Neural cell (in vitro differentiated cells): ENCODE measurements around the gene HLA-E. TPM values are rescaled to one million over a fixed set of nuclear protein-coding genes. Genes with fewer than 3 reads are reported as not detected.

Experiments used
- H2AFZ ChIP-seq: fragments of 200-600, 300-800 bp; sonication (generic), shearing (Covaris generic); 2 replicates; pipeline ENCODE4 v1.6.0; 2014; ENCODE audit warnings: low read depth, mild to moderate bottlenecking, antibody characterized with exemption, low read length, moderate library complexity
- H3F3A ChIP-seq: fragments of 200-600 bp; shearing (Covaris generic); 2 replicates; pipeline ENCODE4 v1.6.1; 2016; ENCODE audit warnings: mild to moderate bottlenecking, moderate library complexity, mixed read lengths, antibody characterized with exemption, low read length; ENCODE audit not compliant: insufficient read depth, poor library complexity, severe bottlenecking
- H3K27ac ChIP-seq: fragments of 200-600, 300-800 bp; sonication (generic), shearing (Covaris generic); 2 replicates; pipeline ENCODE4 v1.5.1; 2014; ENCODE audit warnings: mild to moderate bottlenecking, low read length, moderate library complexity
- H3K27me3 ChIP-seq: fragments of 300-800, 200-600 bp; sonication (generic), shearing (Covaris generic); 2 replicates; pipeline ENCODE4 v1.6.0; 2014; ENCODE audit warnings: mild to moderate bottlenecking, low read depth, low read length, moderate library complexity; ENCODE audit not compliant: insufficient read depth
- H3K36me3 ChIP-seq: fragments of 300-800, 200-600 bp; sonication (generic), shearing (Covaris generic); 2 replicates; pipeline ENCODE4 v1.5.1; 2014; ENCODE audit warnings: mild to moderate bottlenecking, antibody characterized with exemption, low read length, moderate library complexity; ENCODE audit not compliant: insufficient read depth
- H3K4me2 ChIP-seq: fragments of 300-800, 200-600 bp; sonication (generic), shearing (Covaris generic); 2 replicates; pipeline ENCODE4 v1.6.0; 2014; ENCODE audit warnings: mild to moderate bottlenecking, low read length
- H3K4me3 ChIP-seq: fragments of 300-800, 200-600 bp; sonication (generic), shearing (Covaris generic); 2 replicates; pipeline ENCODE4 v1.5.1; 2014; ENCODE audit warnings: mild to moderate bottlenecking, low read length, moderate library complexity
- H3K79me2 ChIP-seq: fragments of 200-600 bp; shearing (Covaris generic); replicated peaks from 2 replicates; pipeline ENCODE4 v1.6.0; 2014; ENCODE audit warnings: mild to moderate bottlenecking, low read length, moderate library complexity; ENCODE audit not compliant: insufficient read depth
- H3K9ac ChIP-seq: fragments of 300-800, 200-600 bp; sonication (generic), shearing (Covaris generic); 2 replicates; pipeline ENCODE4 v1.6.1; 2016; ENCODE audit warnings: mild to moderate bottlenecking, low read length, mixed read lengths
- H3K9me2 ChIP-seq: fragments of 200-600 bp; shearing (Covaris generic); 2 replicates; pipeline ENCODE4 v1.6.1; 2016; ENCODE audit warnings: mild to moderate bottlenecking, low read length, mixed read lengths; ENCODE audit not compliant: insufficient read depth
- H3K9me3 ChIP-seq: fragments of 200-600, 300-800 bp; sonication (generic), shearing (Covaris generic); 2 replicates; pipeline ENCODE4 v1.6.1; 2016; ENCODE audit warnings: mild to moderate bottlenecking, mixed run types, low read length, moderate library complexity, mixed read lengths
- H4K20me1 ChIP-seq: fragments of 200-600 bp; shearing (Covaris generic); 2 replicates; pipeline ENCODE4 v1.6.1; 2016; ENCODE audit warnings: mild to moderate bottlenecking, mixed run types; ENCODE audit not compliant: insufficient read depth
- EP300 ChIP-seq: fragments of 450-650 bp; conservative IDR thresholded peaks from 2 replicates; pipeline ENCODE4 v1.6.1; 2014; ENCODE audit warnings: antibody characterized with exemption, mild to moderate bottlenecking, moderate library complexity; ENCODE audit not compliant: poor library complexity, severe bottlenecking
- EZH2 ChIP-seq: fragments of 200-600, 300-800 bp; shearing (Covaris generic), sonication (generic); IDR thresholded peaks from 2 replicates; pipeline ENCODE4 v1.6.1; 2014; ENCODE audit warnings: antibody characterized with exemption, low read length, borderline replicate concordance, mild to moderate bottlenecking; ENCODE audit not compliant: insufficient read depth, poor library complexity, severe bottlenecking
- MXI1 ChIP-seq: fragments of 450-650 bp; conservative IDR thresholded peaks from 2 replicates; pipeline ENCODE4 v1.6.1; 2014; ENCODE audit warnings: antibody characterized with exemption, mild to moderate bottlenecking; ENCODE audit not compliant: poor library complexity, severe bottlenecking
- POLR2AphosphoS5 ChIP-seq: IDR thresholded peaks from 2 replicates; pipeline ENCODE4 v1.6.1; 2012
- RAD21 ChIP-seq: fragments of 450-650 bp; conservative IDR thresholded peaks from 2 replicates; pipeline ENCODE4 v1.6.1; 2014; ENCODE audit warnings: antibody characterized with exemption, mild to moderate bottlenecking, moderate library complexity
- SMC3 ChIP-seq: fragments of 450-650 bp; conservative IDR thresholded peaks from 2 replicates; pipeline ENCODE4 v1.6.1; 2014; ENCODE audit warnings: antibody characterized with exemption, mild to moderate bottlenecking, moderate library complexity; ENCODE audit not compliant: poor library complexity
- TAF1 ChIP-seq: IDR thresholded peaks from 2 replicates; pipeline ENCODE4 v1.6.1; 2012; ENCODE audit warnings: low read depth
- polyA plus RNA-seq: library from polyadenylated mRNA; depleted of rRNA; stranded (reverse); fragments of >200 nt; gene quantifications from 2 replicates; pipeline ENCODE4 v1.2.3, GENCODE V29; 2014
- TF ChIP-seq, protein P1 (sequence below): IDR thresholded peaks from 2 replicates; pipeline ENCODE4 v1.6.1; 2012; ENCODE audit warnings: borderline replicate concordance
- TF ChIP-seq, protein P2 (sequence below): fragments of 450-650 bp; IDR thresholded peaks from 2 replicates; pipeline ENCODE4 v1.5.1; 2014; ENCODE audit warnings: antibody characterized with exemption, mild to moderate bottlenecking, moderate library complexity; ENCODE audit not compliant: poor library complexity, severe bottlenecking

HLA-E gene
- polyA plus RNA-seq, 1 donor from 2014 or later: 0.51 TPM

DNA sequence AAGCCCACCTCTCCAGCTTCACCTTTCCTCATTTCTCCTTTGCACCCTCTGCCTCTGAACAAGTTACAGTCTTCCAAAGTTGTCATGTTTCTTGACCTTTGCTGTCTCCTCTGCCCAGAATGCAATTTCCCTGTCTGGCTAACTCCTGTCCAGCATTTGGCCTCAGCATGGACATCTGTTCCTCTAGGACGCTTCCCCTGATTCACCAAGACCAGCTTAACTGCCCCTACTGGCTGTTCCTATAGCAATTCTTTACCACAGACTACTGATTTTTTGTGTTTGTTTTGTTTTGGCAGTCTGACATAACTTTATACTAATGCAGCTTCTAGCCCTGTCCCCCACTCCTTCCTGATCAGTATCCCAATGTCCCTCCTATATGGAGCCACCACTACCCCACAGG is 53.6 kb downstream of the HLA-E start:
- Histone ChIP-seq H3K9me2 (no peaks in the 10 kb centered on the region), H3K9ac (no peak overlapping the region)

More for the DNA sequence above, 53.6 kb downstream of the HLA-E start:
- Histone ChIP-seq H3F3A (no peaks in the 10 kb centered on the region), H3K9me3 (no peaks in the 10 kb centered on the region), H2AFZ (no peak overlapping the region), H3K36me3 (no peaks in the 10 kb centered on the region), H3K79me2 (no peaks in the 10 kb centered on the region), H4K20me1 (no peaks in the 10 kb centered on the region), H3K27ac (no peak overlapping the region), H3K27me3 (no peaks in the 10 kb centered on the region), H3K4me2 (no peak overlapping the region), H3K4me3 (no peak overlapping the region)
- TF ChIP-seq RAD21 (no peak), EP300 (no peak), TAF1 (no peak), POLR2AphosphoS5 (no peak), SMC3 (no peak), MXI1 (no peak), EZH2 (no peak)
- TF ChIP-seq, protein P1, sequence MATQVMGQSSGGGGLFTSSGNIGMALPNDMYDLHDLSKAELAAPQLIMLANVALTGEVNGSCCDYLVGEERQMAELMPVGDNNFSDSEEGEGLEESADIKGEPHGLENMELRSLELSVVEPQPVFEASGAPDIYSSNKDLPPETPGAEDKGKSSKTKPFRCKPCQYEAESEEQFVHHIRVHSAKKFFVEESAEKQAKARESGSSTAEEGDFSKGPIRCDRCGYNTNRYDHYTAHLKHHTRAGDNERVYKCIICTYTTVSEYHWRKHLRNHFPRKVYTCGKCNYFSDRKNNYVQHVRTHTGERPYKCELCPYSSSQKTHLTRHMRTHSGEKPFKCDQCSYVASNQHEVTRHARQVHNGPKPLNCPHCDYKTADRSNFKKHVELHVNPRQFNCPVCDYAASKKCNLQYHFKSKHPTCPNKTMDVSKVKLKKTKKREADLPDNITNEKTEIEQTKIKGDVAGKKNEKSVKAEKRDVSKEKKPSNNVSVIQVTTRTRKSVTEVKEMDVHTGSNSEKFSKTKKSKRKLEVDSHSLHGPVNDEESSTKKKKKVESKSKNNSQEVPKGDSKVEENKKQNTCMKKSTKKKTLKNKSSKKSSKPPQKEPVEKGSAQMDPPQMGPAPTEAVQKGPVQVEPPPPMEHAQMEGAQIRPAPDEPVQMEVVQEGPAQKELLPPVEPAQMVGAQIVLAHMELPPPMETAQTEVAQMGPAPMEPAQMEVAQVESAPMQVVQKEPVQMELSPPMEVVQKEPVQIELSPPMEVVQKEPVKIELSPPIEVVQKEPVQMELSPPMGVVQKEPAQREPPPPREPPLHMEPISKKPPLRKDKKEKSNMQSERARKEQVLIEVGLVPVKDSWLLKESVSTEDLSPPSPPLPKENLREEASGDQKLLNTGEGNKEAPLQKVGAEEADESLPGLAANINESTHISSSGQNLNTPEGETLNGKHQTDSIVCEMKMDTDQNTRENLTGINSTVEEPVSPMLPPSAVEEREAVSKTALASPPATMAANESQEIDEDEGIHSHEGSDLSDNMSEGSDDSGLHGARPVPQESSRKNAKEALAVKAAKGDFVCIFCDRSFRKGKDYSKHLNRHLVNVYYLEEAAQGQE: no peak
- TF ChIP-seq, protein P2, sequence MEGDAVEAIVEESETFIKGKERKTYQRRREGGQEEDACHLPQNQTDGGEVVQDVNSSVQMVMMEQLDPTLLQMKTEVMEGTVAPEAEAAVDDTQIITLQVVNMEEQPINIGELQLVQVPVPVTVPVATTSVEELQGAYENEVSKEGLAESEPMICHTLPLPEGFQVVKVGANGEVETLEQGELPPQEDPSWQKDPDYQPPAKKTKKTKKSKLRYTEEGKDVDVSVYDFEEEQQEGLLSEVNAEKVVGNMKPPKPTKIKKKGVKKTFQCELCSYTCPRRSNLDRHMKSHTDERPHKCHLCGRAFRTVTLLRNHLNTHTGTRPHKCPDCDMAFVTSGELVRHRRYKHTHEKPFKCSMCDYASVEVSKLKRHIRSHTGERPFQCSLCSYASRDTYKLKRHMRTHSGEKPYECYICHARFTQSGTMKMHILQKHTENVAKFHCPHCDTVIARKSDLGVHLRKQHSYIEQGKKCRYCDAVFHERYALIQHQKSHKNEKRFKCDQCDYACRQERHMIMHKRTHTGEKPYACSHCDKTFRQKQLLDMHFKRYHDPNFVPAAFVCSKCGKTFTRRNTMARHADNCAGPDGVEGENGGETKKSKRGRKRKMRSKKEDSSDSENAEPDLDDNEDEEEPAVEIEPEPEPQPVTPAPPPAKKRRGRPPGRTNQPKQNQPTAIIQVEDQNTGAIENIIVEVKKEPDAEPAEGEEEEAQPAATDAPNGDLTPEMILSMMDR: no peak

Other genes with a start within 250 kb of the HLA-E start
- 9.2 and 14.0 TPM in 2 replicates for gene TRIM39, start 162.6 kb upstream of the HLA-E start, polyA plus RNA-seq
- gene RPP21, start 144.4 kb upstream of the HLA-E start, polyA plus RNA-seq: 109 and 116 TPM in 2 replicates
- gene GNL1, start 67.0 kb downstream of the HLA-E start, polyA plus RNA-seq: 32.1 and 38.9 TPM in 2 replicates
- gene PRR3, start 67.8 kb downstream of the HLA-E start, polyA plus RNA-seq: 11.7 and 13.0 TPM in 2 replicates
- gene ABCF1, start 81.9 kb downstream of the HLA-E start, polyA plus RNA-seq: 17.6 and 19.5 TPM in 2 replicates
- gene PPP1R10, start 127.7 kb downstream of the HLA-E start, polyA plus RNA-seq: 13.7 and 18.8 TPM in 2 replicates
- gene MRPS18B, start 128.3 kb downstream of the HLA-E start, polyA plus RNA-seq: 77.7 and 106 TPM in 2 replicates
- 54.9 and 70.4 TPM in 2 replicates for gene ATAT1, start 137.4 kb downstream of the HLA-E start, polyA plus RNA-seq
- gene C6orf136, start 157.6 kb downstream of the HLA-E start, polyA plus RNA-seq: 8.5 and 12.4 TPM in 2 replicates
- 29.1 and 31.9 TPM in 2 replicates for gene DHX16, start 183.5 kb downstream of the HLA-E start, polyA plus RNA-seq
- 50.6 and 55.1 TPM in 2 replicates for gene PPP1R18, start 197.1 kb downstream of the HLA-E start, polyA plus RNA-seq
- gene NRM, start 201.5 kb downstream of the HLA-E start, polyA plus RNA-seq: 7.1 and 7.5 TPM in 2 replicates
- gene MDC1, start 227.8 kb downstream of the HLA-E start, polyA plus RNA-seq: 4.3 and 8.1 TPM in 2 replicates
- 711 and 792 TPM in 2 replicates for gene TUBB, start 230.8 kb downstream of the HLA-E start, polyA plus RNA-seq